K562 (cell line): ENCODE results near the gene MICOS13. TPM values are rescaled to one million over a fixed set of nuclear protein-coding genes. Genes with fewer than 3 reads are reported as not detected.

ENCODE experiments used
- ATAC-seq: fragments of 200-7000 bp; cut with Tn5 transposase; 3 replicates; pipeline ENCODE4 v1.9.1; 2020; ENCODE audit warnings: moderate library complexity
- BruUV-seq: library from RNA; stranded (reverse); fragments of 400-500 nt; replicated peaks from 2 replicates; lab custom pipeline; 2021; lab: Mats Ljungman, UMichigan
- CTCF ChIA-PET: fragments of 300-600 bp; formaldehyde crosslinking; extraction: SDS; loops from one replicate; lab custom pipeline; 2021; ENCODE audit warnings: low intra/inter-chr PET ratio; lab: Yijun Ruan, JAX
- POLR2A ChIA-PET: fragments of 300-600, 350-650 bp; sonication (Branson Sonifier 250); formaldehyde crosslinking; extraction: SDS; loops from one replicate; lab custom pipeline; 2021; ENCODE audit warnings: antibody characterized with exemption, inconsistent platforms; lab: Yijun Ruan, JAX
- DNase-seq, 4 experiments: peaks; one replicate each; pipeline versions ENCODE4 v3.0.0 to v3.0.0-alpha.2; 2011 to 2018; ENCODE audit warnings: low spot score in 3 of 4, mixed read lengths in 3 of 4; ENCODE audit errors: extremely low read depth in 1 of 4
- FAIRE-seq: peaks from 2 replicates; lab custom pipeline; 2011; peaks lifted over from hg19 to GRCh38; lab: Jason Lieb, UNC
- H2AFZ ChIP-seq: 2 replicates; pipeline ENCODE4 v1.6.0; 2011; ENCODE audit warnings: low read depth, low read length, control low read depth, inconsistent platforms
- H3K27ac ChIP-seq: fragments of 200-600 bp; 3 replicates; pipeline ENCODE4 v1.8.0; 2011; ENCODE audit warnings: low read depth, mild to moderate bottlenecking, control low read depth, inconsistent platforms, low read length, moderate library complexity, mixed read lengths; ENCODE audit errors: extremely low read depth
- H3K27me3 ChIP-seq, 2 experiments: fragments of 300-600 bp in 1 of 2; 2 replicates in 1 of 2; 3 replicates in 1 of 2; pipeline versions ENCODE4 v1.6.0 to v1.8.0; 2011; ENCODE audit warnings: inconsistent platforms in 2 of 2, low read length in 2 of 2, mild to moderate bottlenecking in 1 of 2, mixed read lengths in 1 of 2, moderate library complexity in 1 of 2; ENCODE audit not compliant: control insufficient read depth in 2 of 2, insufficient read depth in 2 of 2
- H3K36me3 ChIP-seq: fragments of 300-600 bp; 3 replicates; pipeline ENCODE4 v1.8.0; 2011; ENCODE audit warnings: mild to moderate bottlenecking, low read length, inconsistent platforms; ENCODE audit not compliant: control insufficient read depth, insufficient read depth
- H3K4me1 ChIP-seq, 2 experiments: fragments of 200-600 bp in 1 of 2; replicated peaks in 1 of 2; 2 replicates in 1 of 2; 3 replicates in 1 of 2; pipeline versions ENCODE4 v1.5.1 to v1.8.0; 2011; ENCODE audit warnings: inconsistent platforms in 2 of 2, low read length in 2 of 2, mild to moderate bottlenecking in 1 of 2, mixed read lengths in 1 of 2, moderate library complexity in 1 of 2; ENCODE audit not compliant: control insufficient read depth in 2 of 2, insufficient read depth in 2 of 2
- H3K4me2 ChIP-seq: 2 replicates; pipeline ENCODE4 v1.6.1; 2011; ENCODE audit warnings: low read length, control low read depth, inconsistent platforms, mixed read lengths; ENCODE audit not compliant: insufficient read depth
- H3K4me3 ChIP-seq: fragments of 200-600 bp; sonication (generic), shearing (Covaris generic); 2 replicates; pipeline ENCODE4 v1.5.1; 2016; ENCODE audit warnings: control low read depth, inconsistent platforms
- H3K79me2 ChIP-seq: fragments of 200-600 bp; 3 replicates; pipeline ENCODE4 v1.8.0; 2011; ENCODE audit warnings: low read length, inconsistent platforms; ENCODE audit not compliant: control insufficient read depth, insufficient read depth
- H3K9ac ChIP-seq, 2 experiments: 2 replicates each; pipeline versions ENCODE4 v1.6.0 to v1.6.1; 2011; ENCODE audit warnings: low read depth in 2 of 2, low read length in 2 of 2, control low read depth in 1 of 2, inconsistent platforms in 1 of 2, mild to moderate bottlenecking in 1 of 2, mixed read lengths in 1 of 2; ENCODE audit not compliant: insufficient read depth in 1 of 2
- H3K9me1 ChIP-seq: one replicate; pipeline ENCODE4 v1.6.0; 2011; ENCODE audit warnings: inconsistent platforms, mild to moderate bottlenecking, low read length, moderate library complexity; ENCODE audit not compliant: control insufficient read depth, insufficient read depth
- H3K9me3 ChIP-seq: replicated peaks from 2 replicates; pipeline ENCODE4 v1.5.1; 2011; ENCODE audit warnings: low read depth, low read length, inconsistent platforms; ENCODE audit not compliant: control insufficient read depth, insufficient read depth
- H4K20me1 ChIP-seq: replicated peaks from 2 replicates; pipeline ENCODE4 v1.6.1; 2011; ENCODE audit warnings: low read length, inconsistent platforms, mixed read lengths; ENCODE audit not compliant: control insufficient read depth, insufficient read depth
- GATA2 ChIP-seq: sonication (generic); formaldehyde crosslinking; IDR thresholded peaks from 2 replicates; pipeline ENCODE4 v1.4.0; 2020; ENCODE audit warnings: mild to moderate bottlenecking, missing genetic modification reagents
- HCFC1 ChIP-seq: IDR thresholded peaks from 2 replicates; pipeline ENCODE4 v1.6.1; 2012; ENCODE audit warnings: low read depth, low read length, improper control_type of control experiment
- MECOM ChIP-seq: fragments of 250-450 bp; sonication (Bioruptor Pico); IDR thresholded peaks from 2 replicates; pipeline ENCODE4 v1.8.0; 2022; ENCODE audit warnings: inconsistent platforms
- ZNF175 ChIP-seq: fragments of 200-800 bp; sonication (Bioruptor generic); IDR thresholded peaks from 2 replicates; pipeline ENCODE4 v1.6.1; 2016; ENCODE audit warnings: low read depth, mild to moderate bottlenecking, missing genetic modification characterization, missing compliant biosample characterization
- ZNF551 ChIP-seq: fragments of 250-450 bp; sonication (Bioruptor Pico); IDR thresholded peaks from 2 replicates; pipeline ENCODE4 v1.5.0; 2021; ENCODE audit warnings: mild to moderate bottlenecking, moderate library complexity
- ZNF57 ChIP-seq: fragments of 450-650 bp; formaldehyde crosslinking; IDR thresholded peaks from 2 replicates; pipeline ENCODE4 v1.4.0; 2020; ENCODE audit warnings: mild to moderate bottlenecking, moderate library complexity
- WGBS: fragments of 100-300 bp; shearing (Covaris generic); methylation state at CpG from one replicate; pipeline ENCODE4 v1.1.6; 2016; ENCODE audit warnings: low coverage, mixed read lengths; ENCODE audit not compliant: insufficient coverage; ENCODE audit errors: missing lambda C conversion rate; 5-methylcytosine and 5-hydroxymethylcytosine counted together
- in situ Hi-C: fragments of 300-500 bp; cut with MboI; formaldehyde crosslinking; loops from 4 replicates; pipeline ENCODE4 v1.15.0; 2018; ENCODE audit warnings: inconsistent platforms, mixed read lengths
- intact Hi-C: fragments of 100-400 bp; cut with micrococcal nuclease; formaldehyde crosslinking; loops from 2 replicates; pipeline ENCODE4 v1.14.2; 2022
- polyA plus RNA-seq, 8 experiments: library from polyadenylated mRNA; depleted of rRNA in 4 of 8; stranded (reverse) in 5 of 8; unstranded in 3 of 8; fragments of >200 nt; fragmentation: Nextera tagmentation in 2 of 8; fragmentation: Illumina TruSeq in 1 of 8; extraction: Ambion mirVana in 2 of 8; extraction: Trizol in 1 of 8; gene quantifications; 2 replicates each; pipeline versions ENCODE4 v1.2.1 to v1.2.3, GENCODE V29; 2011 to 2014; ENCODE audit warnings: inconsistent platforms in 1 of 8, missing spikeins in 1 of 8
- total RNA-seq, 7 experiments: library from RNA; depleted of rRNA in 6 of 7; stranded (reverse); fragments of >200 nt in 6 of 7; fragmentation: Illumina TruSeq in 2 of 7; extraction: Trizol in 2 of 7; gene quantifications; 2 replicates each; pipeline versions ENCODE4 v1.2.1 to v1.2.3, GENCODE V29; 2011 to 2021; ENCODE audit warnings: low replicate concordance in 1 of 7
- TF ChIP-seq, protein P1 (sequence below): sonication (generic); IDR thresholded peaks from 2 replicates; pipeline ENCODE4 v1.6.1; 2016
- TF ChIP-seq, protein P2 (sequence below): fragments of 450-650 bp; IDR thresholded peaks from 2 replicates; pipeline ENCODE4 v1.6.1; 2017; ENCODE audit warnings: antibody characterized with exemption, mild to moderate bottlenecking

MICOS13 gene
- total and polyA plus RNA-seq, 9 of the 15 experiments (the other 6 are each of a cell fraction or from before 2014, with no cell fraction given): 15.5 to 220 (median 49.4) TPM

DNA sequence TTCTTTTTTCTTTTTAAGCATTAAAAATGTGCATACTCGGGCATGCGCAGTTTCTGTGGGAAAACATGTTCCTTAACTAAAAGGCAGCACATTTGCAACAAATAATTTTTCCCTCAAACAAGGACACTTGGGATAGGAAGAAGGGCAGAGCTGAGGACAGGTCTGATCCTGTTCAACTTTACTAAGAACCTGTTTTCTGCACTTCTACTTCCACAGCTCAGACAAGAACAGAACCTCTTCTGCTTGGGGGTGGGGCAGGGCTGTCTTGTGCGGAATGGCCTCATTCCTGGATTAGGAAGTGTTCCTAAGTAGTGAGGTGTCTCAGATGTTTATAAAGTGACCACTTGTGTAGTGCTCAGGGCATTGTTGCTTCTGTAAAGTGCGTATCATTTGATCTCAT lies 39.1 kb downstream of the MICOS13 start:
- no peak for FAIRE-seq

More for the DNA sequence above, 39.1 kb downstream of the MICOS13 start:
- intact Hi-C loops (no loop called here), in situ Hi-C loops (no loop called here)
- Histone ChIP-seq H3K9ac (no peak overlapping the region), H4K20me1 (peaks cover 35% of the 10 kb centered on the region), H3K4me3 (no peak overlapping the region), H3K4me1 (no peaks in the 10 kb centered on the region), H3K36me3 (peaks cover 85% of the 10 kb centered on the region), H3K4me2 (no peak overlapping the region), H2AFZ (no peak overlapping the region), H3K27me3 (no peaks in the 10 kb centered on the region), H3K27ac (no peak overlapping the region), H3K79me2 (peaks cover 94% of the 10 kb centered on the region), H3K9me3 (no peaks in the 10 kb centered on the region), H3K9me1 (peaks cover 8% of the 10 kb centered on the region)
- CTCF ChIA-PET: no interaction called here
- 93% methylated on average over 4 of the region's 4 CpGs for WGBS
- TF ChIP-seq, protein P1, sequence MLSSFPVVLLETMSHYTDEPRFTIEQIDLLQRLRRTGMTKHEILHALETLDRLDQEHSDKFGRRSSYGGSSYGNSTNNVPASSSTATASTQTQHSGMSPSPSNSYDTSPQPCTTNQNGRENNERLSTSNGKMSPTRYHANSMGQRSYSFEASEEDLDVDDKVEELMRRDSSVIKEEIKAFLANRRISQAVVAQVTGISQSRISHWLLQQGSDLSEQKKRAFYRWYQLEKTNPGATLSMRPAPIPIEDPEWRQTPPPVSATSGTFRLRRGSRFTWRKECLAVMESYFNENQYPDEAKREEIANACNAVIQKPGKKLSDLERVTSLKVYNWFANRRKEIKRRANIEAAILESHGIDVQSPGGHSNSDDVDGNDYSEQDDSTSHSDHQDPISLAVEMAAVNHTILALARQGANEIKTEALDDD: no peak
- TF ChIP-seq ZNF175 (CRISPR knock-in tag) (no peak), ZNF57 (no peak), GATA2 (no peak), MECOM (CRISPR knock-in tag) (no peak), HCFC1 (no peak), ZNF551 (CRISPR knock-in tag) (no peak)
- TF ChIP-seq, protein P2, sequence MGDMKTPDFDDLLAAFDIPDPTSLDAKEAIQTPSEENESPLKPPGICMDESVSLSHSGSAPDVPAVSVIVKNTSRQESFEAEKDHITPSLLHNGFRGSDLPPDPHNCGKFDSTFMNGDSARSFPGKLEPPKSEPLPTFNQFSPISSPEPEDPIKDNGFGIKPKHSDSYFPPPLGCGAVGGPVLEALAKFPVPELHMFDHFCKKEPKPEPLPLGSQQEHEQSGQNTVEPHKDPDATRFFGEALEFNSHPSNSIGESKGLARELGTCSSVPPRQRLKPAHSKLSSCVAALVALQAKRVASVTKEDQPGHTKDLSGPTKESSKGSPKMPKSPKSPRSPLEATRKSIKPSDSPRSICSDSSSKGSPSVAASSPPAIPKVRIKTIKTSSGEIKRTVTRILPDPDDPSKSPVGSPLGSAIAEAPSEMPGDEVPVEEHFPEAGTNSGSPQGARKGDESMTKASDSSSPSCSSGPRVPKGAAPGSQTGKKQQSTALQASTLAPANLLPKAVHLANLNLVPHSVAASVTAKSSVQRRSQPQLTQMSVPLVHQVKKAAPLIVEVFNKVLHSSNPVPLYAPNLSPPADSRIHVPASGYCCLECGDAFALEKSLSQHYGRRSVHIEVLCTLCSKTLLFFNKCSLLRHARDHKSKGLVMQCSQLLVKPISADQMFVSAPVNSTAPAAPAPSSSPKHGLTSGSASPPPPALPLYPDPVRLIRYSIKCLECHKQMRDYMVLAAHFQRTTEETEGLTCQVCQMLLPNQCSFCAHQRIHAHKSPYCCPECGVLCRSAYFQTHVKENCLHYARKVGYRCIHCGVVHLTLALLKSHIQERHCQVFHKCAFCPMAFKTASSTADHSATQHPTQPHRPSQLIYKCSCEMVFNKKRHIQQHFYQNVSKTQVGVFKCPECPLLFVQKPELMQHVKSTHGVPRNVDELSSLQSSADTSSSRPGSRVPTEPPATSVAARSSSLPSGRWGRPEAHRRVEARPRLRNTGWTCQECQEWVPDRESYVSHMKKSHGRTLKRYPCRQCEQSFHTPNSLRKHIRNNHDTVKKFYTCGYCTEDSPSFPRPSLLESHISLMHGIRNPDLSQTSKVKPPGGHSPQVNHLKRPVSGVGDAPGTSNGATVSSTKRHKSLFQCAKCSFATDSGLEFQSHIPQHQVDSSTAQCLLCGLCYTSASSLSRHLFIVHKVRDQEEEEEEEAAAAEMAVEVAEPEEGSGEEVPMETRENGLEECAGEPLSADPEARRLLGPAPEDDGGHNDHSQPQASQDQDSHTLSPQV: no peak
- DNase-seq (no peak), ATAC-seq (no peak)
- POLR2A ChIA-PET: interaction anchor here (1.2 to 1.5 kb wide), 2 partner anchors 14 to 22 kb away, joined by 3 to 6 read pairs; no protein-coding TSS in a partner anchor
- no TSS peak for BruUV-seq
